Skeletal muscle tissue (tissue), 4 donors: ENCODE data around the gene MED28. TPM values are rescaled to one million over a fixed set of nuclear protein-coding genes. Genes with fewer than 3 reads are reported as not detected.
A peak's percentile ranks its signal among the peaks of the same experiment; 100 is the strongest.
"Not testable (repeated sequence)": the region's sequence is repeated elsewhere in the genome, so short reads cannot be mapped to it uniquely, and the experiment has no call there.

Source experiments
- H3K27ac ChIP-seq: one replicate; pipeline ENCODE4 v1.7.0; 2013; ENCODE audit warnings: mild to moderate bottlenecking, low read depth, low read length, inconsistent platforms
- H3K27me3 ChIP-seq, 3 donors: one replicate each; pipeline ENCODE4 v1.7.0; 2013; ENCODE audit warnings: low read length in 3 of 3; ENCODE audit not compliant: control insufficient read depth in 3 of 3, insufficient read depth in 3 of 3
- H3K36me3 ChIP-seq, 3 donors: one replicate each; pipeline ENCODE4 v1.7.0; 2013; ENCODE audit warnings: low read length in 3 of 3; ENCODE audit not compliant: control insufficient read depth in 3 of 3, insufficient read depth in 3 of 3
- H3K4me1 ChIP-seq, 3 donors: one replicate each; pipeline ENCODE4 v1.7.0; 2013; ENCODE audit warnings: low read length in 3 of 3, mild to moderate bottlenecking in 3 of 3; ENCODE audit not compliant: control insufficient read depth in 3 of 3, insufficient read depth in 3 of 3
- H3K4me3 ChIP-seq, 3 donors: one replicate each; pipeline ENCODE4 v1.7.0; 2013; ENCODE audit warnings: low read length in 3 of 3
- H3K9ac ChIP-seq, 3 donors: one replicate each; pipeline ENCODE4 v1.7.0; 2013; ENCODE audit warnings: low read length in 3 of 3, mild to moderate bottlenecking in 3 of 3, moderate library complexity in 2 of 3, low read depth in 1 of 3
- H3K9me3 ChIP-seq, 3 donors: one replicate each; pipeline ENCODE4 v1.7.0; 2013; ENCODE audit warnings: low read length in 3 of 3; ENCODE audit not compliant: control insufficient read depth in 3 of 3
- total RNA-seq: library from RNA; depleted of rRNA; stranded (reverse); fragments of >200 nt; gene quantifications from one replicate; pipeline ENCODE4 v1.2.3, GENCODE V29; 2014
- donor health status: Osteomylitis.

MED28 gene
- total RNA-seq, 1 donor from 2014 or later: 13.0 TPM

- not testable (repeated sequence) for H3K9me3 ChIP-seq, H3K27me3 ChIP-seq, H3K27ac ChIP-seq, H3K4me3 ChIP-seq, H3K4me1 ChIP-seq, H3K9ac ChIP-seq, H3K36me3 ChIP-seq
These were observed 44.8 kb downstream of the MED28 start for GRCh38 chr4:17659196-17659595.

- Histone ChIP-seq H3K4me3 (no peak overlapping the region), H3K27ac (no peak overlapping the region), H3K4me1 (no peaks in the 10 kb centered on the region), H3K9ac (no peak overlapping the region), H3K36me3 (no peaks in the 10 kb centered on the region), H3K27me3 (no peaks in the 10 kb centered on the region), H3K9me3 (no peaks in the 10 kb centered on the region)
These were observed 48.3 kb downstream of the MED28 start for GRCh38 chr4:17662694-17663093.

GRCh38 chr4:17664755-17665154, 50.3 kb downstream of the MED28 start:
- Histone ChIP-seq H3K9me3 (no peaks in the 10 kb centered on the region), H3K27ac (no peak overlapping the region), H3K4me3 (no peak overlapping the region), H3K36me3 (no peaks in the 10 kb centered on the region), H3K9ac (no peak overlapping the region), H3K4me1 (no peaks in the 10 kb centered on the region), H3K27me3 (no peaks in the 10 kb centered on the region)

- no peak overlapping the region for H3K4me3 ChIP-seq
- H3K9me3 ChIP-seq: no peaks in the 10 kb centered on the region
- H3K36me3 ChIP-seq: no peaks in the 10 kb centered on the region
- no peak overlapping the region for H3K9ac ChIP-seq
- H3K27me3 ChIP-seq: no peaks in the 10 kb centered on the region
- no peaks in the 10 kb centered on the region for H3K4me1 ChIP-seq
- no peak overlapping the region for H3K27ac ChIP-seq
These were observed 50.9 kb downstream of the MED28 start for GRCh38 chr4:17665346-17665745.

GRCh38 chr4:17665852-17666251, 51.4 kb downstream of the MED28 start:
- Histone ChIP-seq H3K27ac (no peak overlapping the region), H3K4me3 (no peak overlapping the region), H3K36me3 (no peaks in the 10 kb centered on the region), H3K9ac (no peak overlapping the region), H3K27me3 (no peaks in the 10 kb centered on the region), H3K4me1 (no peaks in the 10 kb centered on the region), H3K9me3 (no peaks in the 10 kb centered on the region)

- Histone ChIP-seq H3K27me3 (no peaks in the 10 kb centered on the region), H3K4me1 (no peaks in the 10 kb centered on the region), H3K4me3 (no peak overlapping the region), H3K27ac (no peak overlapping the region), H3K9ac (no peak overlapping the region), H3K36me3 (no peaks in the 10 kb centered on the region), H3K9me3 (no peaks in the 10 kb centered on the region)
These were observed 52.8 kb downstream of the MED28 start for GRCh38 chr4:17667253-17667652.

GRCh38 chr4:17667653-17668201, 53.3 kb downstream of the MED28 start:
- Histone ChIP-seq H3K36me3 (no peaks in the 10 kb centered on the region), H3K27ac (no peak overlapping the region), H3K9ac (no peak overlapping the region), H3K9me3 (no peaks in the 10 kb centered on the region), H3K4me3 (no peak overlapping the region), H3K4me1 (no peaks in the 10 kb centered on the region), H3K27me3 (no peaks in the 10 kb centered on the region)

- no peaks in the 10 kb centered on the region for H3K36me3 ChIP-seq
- H3K9me3 ChIP-seq: no peaks in the 10 kb centered on the region
- no peak overlapping the region for H3K9ac ChIP-seq
- no peak overlapping the region for H3K27ac ChIP-seq
- H3K4me3 ChIP-seq: no peak overlapping the region
- H3K27me3 ChIP-seq: no peaks in the 10 kb centered on the region
- H3K4me1 ChIP-seq: no peaks in the 10 kb centered on the region
These were observed 56.0 kb downstream of the MED28 start for GRCh38 chr4:17670423-17670822.

- no peak overlapping the region for H3K9ac ChIP-seq
- peak overlapping the region; percentile 63 for H3K27ac ChIP-seq
- H3K4me3 ChIP-seq: no peak overlapping the region
- no peaks in the 10 kb centered on the region for H3K36me3 ChIP-seq
- H3K9me3 ChIP-seq: no peaks in the 10 kb centered on the region
- no peaks in the 10 kb centered on the region for H3K27me3 ChIP-seq
- H3K4me1 ChIP-seq: peaks cover 6 to 20% (median 9%) of the 10 kb centered on the region in 3 donors
These were observed 66.3 kb downstream of the MED28 start for GRCh38 chr4:17680559-17681280.

GRCh38 chr4:17681281-17682221, 67.1 kb downstream of the MED28 start:
- Histone ChIP-seq H3K36me3 (no peaks in the 10 kb centered on the region), H3K27me3 (no peaks in the 10 kb centered on the region), H3K27ac (peak overlapping the region; percentile 63), H3K4me1 (peaks cover 6 to 20% (median 9%) of the 10 kb centered on the region in 3 donors), H3K9ac (no peak overlapping the region), H3K4me3 (no peak overlapping the region), H3K9me3 (no peaks in the 10 kb centered on the region)
